CD4-positive, alpha-beta memory T cell (primary cell): Measurements from ENCODE around the gene PRRT3. TPM values are rescaled to one million over a fixed set of nuclear protein-coding genes. Genes with fewer than 3 reads are reported as not detected.

ENCODE experiments used
- CTCF ChIA-PET: fragments of 350-600 bp; sonication (Branson Sonifier 250); formaldehyde crosslinking; loops from one replicate; lab custom pipeline; 2021; ENCODE audit warnings: inconsistent platforms; ENCODE audit not compliant: partially characterized antibody; lab: Charles Lee
- POLR2A ChIA-PET: fragments of 350-600 bp; sonication (Branson Sonifier 250); formaldehyde crosslinking; loops from one replicate; lab custom pipeline; 2021; ENCODE audit not compliant: partially characterized antibody; lab: Charles Lee
- DNase-seq, 5 donors: peaks; one replicate each; pipeline versions ENCODE4 v3.0.0 to v3.0.0-alpha.2; 2020 to 2022; ENCODE audit warnings: mixed read lengths in 1 of 5
- H3K27ac ChIP-seq: one replicate; pipeline ENCODE4 v1.7.0; 2013; ENCODE audit warnings: low read depth, low read length
- H3K27me3 ChIP-seq: 2 replicates; pipeline ENCODE4 v1.7.0; 2013; ENCODE audit warnings: mild to moderate bottlenecking, low read length, moderate library complexity; ENCODE audit not compliant: insufficient read depth
- H3K36me3 ChIP-seq: 2 replicates; pipeline ENCODE4 v1.7.0; 2013; ENCODE audit warnings: mild to moderate bottlenecking, low read length, moderate library complexity; ENCODE audit not compliant: insufficient read depth
- H3K4me1 ChIP-seq: 2 replicates; pipeline ENCODE4 v1.7.0; 2013; ENCODE audit warnings: mild to moderate bottlenecking, low read length, moderate library complexity; ENCODE audit not compliant: insufficient read depth
- H3K4me3 ChIP-seq, 2 donors: one replicate each; pipeline ENCODE4 v1.7.0; 2013; ENCODE audit warnings: low read length in 2 of 2, mild to moderate bottlenecking in 1 of 2
- H3K9me3 ChIP-seq, 2 donors: one replicate each; pipeline ENCODE4 v1.7.0; 2013; ENCODE audit warnings: low read length in 2 of 2, control low read depth in 1 of 2; ENCODE audit not compliant: control insufficient read depth in 1 of 2
- H3K27ac Mint-ChIP-seq, 7 donors: one replicate each; pipeline ENCODE4 v1.8.0; 2020 to 2021; ENCODE audit warnings: mixed read lengths in 7 of 7, mild to moderate bottlenecking in 6 of 7, inconsistent platforms in 3 of 7, moderate library complexity in 3 of 7
- H3K27me3 Mint-ChIP-seq, 2 donors: one replicate each; pipeline ENCODE4 v1.8.0; 2020 to 2021; ENCODE audit warnings: mixed read lengths in 2 of 2
- H3K36me3 Mint-ChIP-seq, 2 donors: one replicate each; pipeline ENCODE4 v1.8.0; 2020 to 2021; ENCODE audit warnings: mixed read lengths in 2 of 2, inconsistent platforms in 1 of 2, mild to moderate bottlenecking in 1 of 2
- H3K4me1 Mint-ChIP-seq, 4 donors: one replicate each; pipeline ENCODE4 v1.8.0; 2020 to 2021; ENCODE audit warnings: mixed read lengths in 4 of 4, mild to moderate bottlenecking in 1 of 4
- H3K4me3 Mint-ChIP-seq, 8 donors: one replicate each; pipeline ENCODE4 v1.8.0; 2020 to 2021; ENCODE audit warnings: mixed read lengths in 8 of 8, mild to moderate bottlenecking in 7 of 8, moderate library complexity in 6 of 8, inconsistent platforms in 3 of 8
- H3K9me3 Mint-ChIP-seq, 8 donors: one replicate each; pipeline ENCODE4 v1.8.0; 2020 to 2021; ENCODE audit warnings: mixed read lengths in 8 of 8, mild to moderate bottlenecking in 5 of 8, inconsistent platforms in 3 of 8, moderate library complexity in 1 of 8
- intact Hi-C: fragments of 100-400 bp; cut with micrococcal nuclease; formaldehyde crosslinking; loops from one replicate; pipeline ENCODE4 v1.15.1; 2023
- polyA plus RNA-seq, 2 donors: library from polyadenylated mRNA; unstranded; fragments of 300-500 nt; fragmentation: Illumina TruSeq; gene quantifications; one replicate each; pipeline ENCODE4 v1.2.3, GENCODE V29; 2021
- total RNA-seq, 2 experiments: library from RNA; stranded (reverse); gene quantifications; one replicate each; pipeline ENCODE4 v1.2.3, GENCODE V29; 2021

PRRT3 gene
- total and polyA plus RNA-seq, 4 experiments from 2014 or later, result 2.9 to 9.8 (median 6.4) TPM

DNA sequence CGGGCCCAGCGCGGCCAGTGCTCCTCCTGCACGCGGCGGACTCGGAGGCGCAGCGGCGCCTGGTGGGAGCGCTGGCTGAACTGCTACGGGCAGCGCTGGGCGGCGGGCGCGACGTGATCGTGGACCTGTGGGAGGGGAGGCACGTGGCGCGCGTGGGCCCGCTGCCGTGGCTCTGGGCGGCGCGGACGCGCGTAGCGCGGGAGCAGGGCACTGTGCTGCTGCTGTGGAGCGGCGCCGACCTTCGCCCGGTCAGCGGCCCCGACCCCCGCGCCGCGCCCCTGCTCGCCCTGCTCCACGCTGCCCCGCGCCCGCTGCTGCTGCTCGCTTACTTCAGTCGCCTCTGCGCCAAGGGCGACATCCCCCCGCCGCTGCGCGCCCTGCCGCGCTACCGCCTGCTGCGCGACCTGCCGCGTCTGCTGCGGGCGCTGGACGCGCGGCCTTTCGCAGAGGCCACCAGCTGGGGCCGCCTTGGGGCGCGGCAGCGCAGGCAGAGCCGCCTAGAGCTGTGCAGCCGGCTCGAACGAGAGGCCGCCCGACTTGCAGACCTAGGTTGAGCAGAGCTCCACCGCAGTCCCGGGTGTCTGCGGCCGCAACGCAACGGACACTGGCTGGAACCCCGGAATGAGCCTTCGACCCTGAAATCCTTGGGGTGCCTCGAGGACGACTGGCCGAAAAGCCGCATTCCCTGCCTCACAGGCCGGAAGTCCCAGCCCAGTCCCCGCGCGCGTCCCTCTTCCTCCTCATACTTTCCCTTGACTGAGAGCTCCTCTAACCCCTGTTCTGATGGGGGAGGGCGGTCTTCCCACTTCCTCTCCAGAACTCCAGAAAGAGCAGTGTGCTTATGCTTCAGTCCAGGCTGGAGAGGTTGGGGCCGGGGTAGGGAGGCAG, 36.7 kb downstream of the PRRT3 start:
- H3K4me3 Mint-ChIP-seq, result peak overlapping the region; percentile 62 to 85 (median 79)
- intact Hi-C loops, result loop anchor here (2.0 kb wide), 1 partner anchor 17 kb away; the partner anchor contains the start of gene CRELD1

GRCh38 chr3:9914559-9915253, 37.5 kb downstream of the PRRT3 start:
- peaks cover 14 to 25% (median 19%) of the 10 kb centered on the region in 4 donors for H3K4me1 Mint-ChIP-seq
- H3K36me3 Mint-ChIP-seq, result no peaks in the 10 kb centered on the region
- DNase-seq, result no peak
- peak overlapping the region in 7 of 8 donors; percentile 35 to 69 (median 57) for H3K4me3 Mint-ChIP-seq
- no peak overlapping the region for H3K27ac Mint-ChIP-seq
- Histone ChIP-seq H3K27me3 (no peaks in the 10 kb centered on the region), H3K4me3 (peak overlapping the region in 1 of 2 donors; percentile 55), H3K27ac (no peak overlapping the region), H3K4me1 (peaks cover 30% of the 10 kb centered on the region), H3K36me3 (no peaks in the 10 kb centered on the region), H3K9me3 (no peaks in the 10 kb centered on the region)
- peaks cover 0 to 2% of the 10 kb centered on the region in 2 donors for H3K27me3 Mint-ChIP-seq
- ChIA-PET CTCF (interaction anchor here (1.2 to 4.4 kb wide), 5 partner anchors 12 to 31 kb away, joined by 3 to 16 read pairs (median 4); partner anchors contain the start of genes IL17RE and JAGN1), POLR2A (interaction anchor here (1.2 to 6.5 kb wide), 4 partner anchors 12 to 32 kb away, joined by 3 to 53 read pairs (median 18); partner anchors contain the start of genes CRELD1, IL17RE and JAGN1)
- intact Hi-C loops, result loop anchor here (2.0 kb wide), 1 partner anchor 18 kb away; the partner anchor contains the start of gene CRELD1
- no peaks in the 10 kb centered on the region for H3K9me3 Mint-ChIP-seq

More for the DNA sequence above, 36.7 kb downstream of the PRRT3 start:
- H3K36me3 ChIP-seq, result no peaks in the 10 kb centered on the region
- peaks cover 13 to 23% (median 17%) of the 10 kb centered on the region in 4 donors for H3K4me1 Mint-ChIP-seq
- POLR2A ChIA-PET, result interaction anchor here (1.3 to 6.5 kb wide), 4 partner anchors 13 to 25 kb away, joined by 6 to 53 read pairs (median 18); partner anchors contain the start of genes CRELD1, IL17RE and JAGN1
- H3K4me3 ChIP-seq, result peak overlapping the region; percentile 36 to 55
- no peaks in the 10 kb centered on the region for H3K9me3 ChIP-seq
- no peaks in the 10 kb centered on the region for H3K36me3 Mint-ChIP-seq
- no peaks in the 10 kb centered on the region for H3K9me3 Mint-ChIP-seq
- H3K27me3 Mint-ChIP-seq, result peaks cover 0 to 2% of the 10 kb centered on the region in 2 donors
- H3K27ac ChIP-seq, result no peak overlapping the region
- CTCF ChIA-PET, result interaction anchor here (1.2 to 4.4 kb wide), 4 partner anchors 16 to 31 kb away, joined by 4 to 16 read pairs (median 5); partner anchors contain the start of gene JAGN1
- H3K27me3 ChIP-seq, result no peaks in the 10 kb centered on the region
- peaks cover 30% of the 10 kb centered on the region for H3K4me1 ChIP-seq
- H3K27ac Mint-ChIP-seq, result peak overlapping the region in 1 of 7 donors; percentile 17
- DNase-seq, result peak in 1 of 5 donors; percentile 25

- ChIA-PET CTCF (interaction anchor here (1.2 to 4.4 kb wide), 5 partner anchors 12 to 30 kb away, joined by 3 to 22 read pairs (median 6); partner anchors contain the start of genes CRELD1, IL17RE and JAGN1), POLR2A (interaction anchor here (1.2 to 6.5 kb wide), 5 partner anchors 12 to 335 kb away, joined by 3 to 53 read pairs (median 12); partner anchors contain the start of genes CRELD1, IL17RE, JAGN1 and TATDN2)
- DNase-seq, result no peak
- peak overlapping the region in 3 of 8 donors; percentile 25 to 67 (median 45) for H3K4me3 Mint-ChIP-seq
- H3K4me1 Mint-ChIP-seq, result peaks cover 19 to 32% (median 26%) of the 10 kb centered on the region in 4 donors
- peaks cover 0 to 2% of the 10 kb centered on the region in 2 donors for H3K27me3 Mint-ChIP-seq
- H3K9me3 ChIP-seq, result no peaks in the 10 kb centered on the region
- intact Hi-C loops, result loop anchor here (2.0 kb wide), 1 partner anchor 19 kb away; the partner anchor contains the start of gene CRELD1
- H3K27ac Mint-ChIP-seq, result peak overlapping the region in 1 of 7 donors; percentile 24
- peaks cover 37% of the 10 kb centered on the region for H3K4me1 ChIP-seq
- H3K36me3 ChIP-seq, result no peaks in the 10 kb centered on the region
- H3K36me3 Mint-ChIP-seq, result no peaks in the 10 kb centered on the region
- H3K9me3 Mint-ChIP-seq, result no peaks in the 10 kb centered on the region
- no peak overlapping the region for H3K4me3 ChIP-seq
- no peaks in the 10 kb centered on the region for H3K27me3 ChIP-seq
- no peak overlapping the region for H3K27ac ChIP-seq
Measured at GRCh38 chr3:9914011-9914410, 38.2 kb downstream of the PRRT3 start.

GRCh38 chr3:9913601-9914000, 38.6 kb downstream of the PRRT3 start:
- no peak overlapping the region for H3K4me3 ChIP-seq
- H3K27me3 Mint-ChIP-seq, result peaks cover 0 to 2% of the 10 kb centered on the region in 2 donors
- peak overlapping the region in 1 of 8 donors; percentile 49 for H3K4me3 Mint-ChIP-seq

DNA sequence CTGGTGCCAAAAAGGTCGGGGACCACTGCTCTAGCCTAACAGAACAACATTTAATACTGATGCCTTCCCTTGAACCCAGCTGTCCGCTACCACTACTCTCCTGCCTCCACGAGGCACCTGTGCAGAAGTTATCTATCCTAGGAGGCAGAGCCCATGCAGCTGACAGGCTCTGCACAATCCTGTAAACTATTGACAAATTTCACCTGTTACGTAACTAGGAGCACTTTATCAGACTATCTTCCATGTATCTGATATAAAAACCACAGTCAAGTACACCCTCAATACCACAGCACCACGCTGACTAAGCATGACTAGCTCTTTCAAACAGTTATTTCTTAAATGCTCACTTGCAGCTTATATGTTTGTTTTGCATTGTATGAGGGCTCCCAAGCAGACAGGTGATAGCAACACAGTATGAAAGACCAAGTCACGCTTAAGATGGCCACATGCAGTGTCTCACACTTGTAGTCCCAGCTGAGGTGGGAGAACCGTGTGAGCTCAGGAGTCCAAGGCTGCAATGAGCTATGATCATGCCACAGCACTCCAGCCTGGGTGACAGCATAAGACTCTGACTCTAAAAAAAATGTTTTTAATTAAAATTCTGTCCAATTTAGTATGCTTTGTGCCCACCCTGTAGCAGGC, 39.8 kb downstream of the PRRT3 start:
- peak; percentile 38 to 74 (median 51) for DNase-seq
- H3K9me3 ChIP-seq, result no peaks in the 10 kb centered on the region
- intact Hi-C loops, result loop anchor here (2.0 kb wide), 1 partner anchor 22 kb away; the partner anchor contains the start of gene JAGN1
- H3K27me3 ChIP-seq, result no peaks in the 10 kb centered on the region
- Mint-ChIP-seq H3K4me3 (peak overlapping the region in 7 of 8 donors; percentile 6 to 69 (median 56)), H3K36me3 (no peaks in the 10 kb centered on the region), H3K4me1 (peaks cover 19 to 38% (median 27%) of the 10 kb centered on the region in 4 donors), H3K27ac (peak overlapping the region in 6 of 7 donors; percentile 3 to 87 (median 52)), H3K9me3 (no peaks in the 10 kb centered on the region), H3K27me3 (peaks cover 0 to 2% of the 10 kb centered on the region in 2 donors)
- CTCF ChIA-PET, result interaction anchor here (1.0 to 4.4 kb wide), 7 partner anchors 9 to 34 kb away, joined by 3 to 22 read pairs (median 4); partner anchors contain the start of genes CRELD1 and JAGN1
- no peaks in the 10 kb centered on the region for H3K36me3 ChIP-seq
- H3K4me1 ChIP-seq, result peaks cover 41% of the 10 kb centered on the region
- no peak overlapping the region for H3K27ac ChIP-seq
- POLR2A ChIA-PET, result interaction anchor here (0.9 to 6.5 kb wide), 8 partner anchors 10 to 336 kb away, joined by 3 to 53 read pairs (median 5); partner anchors contain the start of genes CRELD1, IL17RE, JAGN1 and PRRT3
- H3K4me3 ChIP-seq, result no peak overlapping the region

More at GRCh38 chr3:9913601-9914000, 38.6 kb downstream of the PRRT3 start:
- H3K36me3 ChIP-seq, result no peaks in the 10 kb centered on the region
- intact Hi-C loops, result loop anchor here (2.0 kb wide), 1 partner anchor 23 kb away; the partner anchor contains the start of gene JAGN1
- H3K9me3 ChIP-seq, result no peaks in the 10 kb centered on the region
- no peaks in the 10 kb centered on the region for H3K27me3 ChIP-seq
- CTCF ChIA-PET, result interaction anchor here (1.2 to 4.4 kb wide), 5 partner anchors 11 to 30 kb away, joined by 3 to 22 read pairs (median 6); partner anchors contain the start of genes CRELD1, IL17RE and JAGN1
- H3K9me3 Mint-ChIP-seq, result no peaks in the 10 kb centered on the region
- DNase-seq, result no peak
- no peak overlapping the region for H3K27ac ChIP-seq
- no peaks in the 10 kb centered on the region for H3K36me3 Mint-ChIP-seq
- POLR2A ChIA-PET, result interaction anchor here (0.6 to 6.5 kb wide), 7 partner anchors 11 to 335 kb away, joined by 3 to 53 read pairs (median 4); partner anchors contain the start of genes CRELD1, IL17RE, JAGN1 and TATDN2
- H3K4me1 ChIP-seq, result peaks cover 41% of the 10 kb centered on the region
- H3K4me1 Mint-ChIP-seq, result peaks cover 19 to 35% (median 27%) of the 10 kb centered on the region in 4 donors
- no peak overlapping the region for H3K27ac Mint-ChIP-seq
